ENCODE measurements around the gene UBL4A.

DNA sequence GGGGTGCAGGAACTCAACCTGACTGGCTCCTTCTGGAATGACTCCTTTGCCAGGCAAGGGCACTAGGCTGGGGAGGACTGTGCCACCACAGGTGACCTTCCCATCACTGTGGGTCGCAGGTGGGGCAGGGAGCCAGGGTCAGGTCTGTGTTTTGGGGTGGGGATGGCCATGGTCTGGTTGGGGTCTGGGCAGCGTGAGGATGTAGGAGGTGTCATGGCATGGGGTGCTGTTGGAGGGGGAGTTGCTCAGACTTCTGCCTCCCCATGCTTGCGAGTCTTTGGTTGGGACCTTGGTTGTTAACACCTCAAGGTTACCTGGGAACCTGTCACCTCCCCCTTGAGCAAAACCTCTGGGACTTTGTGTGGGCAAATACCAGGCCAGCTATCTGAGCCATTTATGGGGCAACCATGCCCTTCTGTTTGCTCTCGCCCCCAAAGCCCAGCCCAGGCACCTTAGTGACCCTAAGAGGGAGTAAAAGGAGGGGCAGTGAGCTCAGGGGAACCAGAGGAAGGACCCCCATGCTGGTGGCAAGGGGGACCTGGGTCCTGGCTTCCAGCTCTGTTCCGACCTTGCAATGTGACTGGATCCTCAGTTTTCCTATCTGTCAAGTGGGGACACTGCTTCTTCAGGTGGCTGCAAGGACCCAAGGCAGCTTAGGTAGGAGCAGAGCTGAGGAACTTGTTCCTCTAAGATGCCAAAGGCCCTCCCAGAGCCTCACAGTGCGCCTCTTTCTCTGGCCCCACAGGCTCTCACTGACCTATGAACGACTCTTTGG is 51.8 kb downstream of the UBL4A start:
- TF ChIP-seq GATA2 (IDR thresholded peaks at IDR 0.05; ENCODE audit: low read depth, low read length): no peak
- TF ChIP-seq GATA3 (IDR thresholded peaks at IDR 0.05; ENCODE audit: low read depth, low read length): no peak
